ENCODE results near the gene UCP1. TPM values are rescaled to one million over a fixed set of nuclear protein-coding genes. Genes with fewer than 3 reads are reported as not detected.
"Not testable (repeated sequence)": the region's sequence is repeated elsewhere in the genome, so short reads cannot be mapped to it uniquely, and the experiment has no call there.

The UCP1 gene
- total and polyA plus RNA-seq, 2 experiments from 2014 or later: not detected

DNA sequence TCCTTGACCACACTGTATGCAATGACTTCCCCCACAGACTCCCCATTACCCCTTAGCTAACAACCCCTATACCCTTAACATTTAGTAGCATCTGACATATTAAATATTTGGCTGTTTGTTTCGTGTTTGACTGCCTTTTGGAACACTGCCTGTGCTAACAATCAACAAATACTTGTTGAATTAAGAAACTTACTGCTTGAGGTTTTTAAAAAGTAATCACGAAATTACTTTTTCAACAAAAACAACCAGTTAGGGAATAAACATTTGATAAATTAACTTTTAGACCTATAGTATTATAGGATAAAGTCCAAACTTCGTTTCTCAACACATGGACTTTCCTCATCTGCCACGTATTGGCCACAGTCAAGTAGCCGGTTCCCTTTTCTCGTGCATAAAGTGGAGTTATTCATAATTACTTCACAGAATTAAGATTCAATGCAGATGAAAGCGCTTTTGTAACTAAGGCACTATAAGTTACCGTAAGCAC, 45.3 kb downstream of the UCP1 start:
- H3K79me2 ChIP-seq: peaks cover 17% of the 10 kb centered on the region
- H3K4me1 ChIP-seq (ENCODE audit: insufficient read depth): peaks cover 5% of the 10 kb centered on the region
- H3K36me3 ChIP-seq (replicated peaks; ENCODE audit: insufficient read depth, low read depth): no peaks in the 10 kb centered on the region
- 41% methylated on average over 8 of the region's 8 CpGs for WGBS (ENCODE audit: low lambda C conversion rate, missing lambda C conversion rate)
- TF ChIP-seq EZH2 (IDR thresholded peaks at IDR 0.05; ENCODE audit: borderline replicate concordance) (no peak), EZH2phosphoT487 (IDR thresholded peaks at IDR 0.05; ENCODE audit: low read depth, severe bottlenecking, unreplicated experiment) (no peak)
- TF ChIP-seq, protein P1, sequence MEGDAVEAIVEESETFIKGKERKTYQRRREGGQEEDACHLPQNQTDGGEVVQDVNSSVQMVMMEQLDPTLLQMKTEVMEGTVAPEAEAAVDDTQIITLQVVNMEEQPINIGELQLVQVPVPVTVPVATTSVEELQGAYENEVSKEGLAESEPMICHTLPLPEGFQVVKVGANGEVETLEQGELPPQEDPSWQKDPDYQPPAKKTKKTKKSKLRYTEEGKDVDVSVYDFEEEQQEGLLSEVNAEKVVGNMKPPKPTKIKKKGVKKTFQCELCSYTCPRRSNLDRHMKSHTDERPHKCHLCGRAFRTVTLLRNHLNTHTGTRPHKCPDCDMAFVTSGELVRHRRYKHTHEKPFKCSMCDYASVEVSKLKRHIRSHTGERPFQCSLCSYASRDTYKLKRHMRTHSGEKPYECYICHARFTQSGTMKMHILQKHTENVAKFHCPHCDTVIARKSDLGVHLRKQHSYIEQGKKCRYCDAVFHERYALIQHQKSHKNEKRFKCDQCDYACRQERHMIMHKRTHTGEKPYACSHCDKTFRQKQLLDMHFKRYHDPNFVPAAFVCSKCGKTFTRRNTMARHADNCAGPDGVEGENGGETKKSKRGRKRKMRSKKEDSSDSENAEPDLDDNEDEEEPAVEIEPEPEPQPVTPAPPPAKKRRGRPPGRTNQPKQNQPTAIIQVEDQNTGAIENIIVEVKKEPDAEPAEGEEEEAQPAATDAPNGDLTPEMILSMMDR (IDR thresholded peaks at IDR 0.05; ENCODE audit: poor library complexity): no peak
- H3K27me3 ChIP-seq: no peaks in the 10 kb centered on the region
- H3K4me2 ChIP-seq: peak overlapping the region; percentile 70
- H2AFZ ChIP-seq: peak overlapping the region; percentile 58
- no peaks in the 10 kb centered on the region for H4K20me1 ChIP-seq (ENCODE audit: insufficient read depth, poor library complexity, severe bottlenecking)
- DNase-seq (ENCODE audit: low spot score): no peak
- no peak overlapping the region for H3K27ac ChIP-seq
- no peaks in the 10 kb centered on the region for H3K9me2 ChIP-seq (replicated peaks; ENCODE audit: insufficient read depth)
- peak overlapping the region; percentile 5 for H3K4me3 ChIP-seq
- no peaks in the 10 kb centered on the region for H3K9me3 ChIP-seq (ENCODE audit: low read depth)

DNA sequence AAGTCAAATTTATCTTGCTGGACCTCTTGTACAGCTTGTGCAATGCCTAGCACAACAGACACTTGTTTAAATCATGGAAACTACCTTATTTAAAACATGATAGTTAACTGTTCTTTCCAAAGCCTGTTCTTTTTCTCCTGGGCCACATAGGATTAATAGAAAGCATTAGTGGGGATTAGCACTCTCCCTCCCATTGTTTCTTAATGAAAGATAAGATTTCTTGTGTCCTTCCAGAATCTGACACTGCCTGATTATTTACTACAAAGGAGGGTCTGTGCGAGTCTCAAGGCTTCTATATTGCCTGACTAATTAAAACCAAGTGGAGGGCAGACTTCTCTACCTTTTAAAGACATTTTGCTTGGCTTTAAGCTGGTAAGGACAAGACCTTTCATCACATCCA, 53.3 kb downstream of the UCP1 start:
- H3K4me2 ChIP-seq: no peak overlapping the region
- WGBS (ENCODE audit: low lambda C conversion rate, missing lambda C conversion rate): 30% methylated on average over 1 of the region's 1 CpG
- H3K9me3 ChIP-seq (ENCODE audit: low read depth): no peaks in the 10 kb centered on the region
- TF ChIP-seq, protein P1 (IDR thresholded peaks at IDR 0.05; ENCODE audit: poor library complexity): no peak
- TF ChIP-seq EZH2 (IDR thresholded peaks at IDR 0.05; ENCODE audit: borderline replicate concordance): no peak
- no peak for TF ChIP-seq EZH2phosphoT487 (IDR thresholded peaks at IDR 0.05; ENCODE audit: low read depth, severe bottlenecking, unreplicated experiment)
- H3K4me1 ChIP-seq (ENCODE audit: insufficient read depth): no peaks in the 10 kb centered on the region
- no peak overlapping the region for H3K4me3 ChIP-seq
- H2AFZ ChIP-seq: no peak overlapping the region
- H4K20me1 ChIP-seq (ENCODE audit: insufficient read depth, poor library complexity, severe bottlenecking): no peaks in the 10 kb centered on the region
- H3K27ac ChIP-seq: no peak overlapping the region
- no peaks in the 10 kb centered on the region for H3K79me2 ChIP-seq
- H3K36me3 ChIP-seq (replicated peaks; ENCODE audit: insufficient read depth, low read depth): no peaks in the 10 kb centered on the region
- H3K9me2 ChIP-seq (replicated peaks; ENCODE audit: insufficient read depth): no peaks in the 10 kb centered on the region
- no peaks in the 10 kb centered on the region for H3K27me3 ChIP-seq
- no peak for DNase-seq (ENCODE audit: low spot score)

DNA sequence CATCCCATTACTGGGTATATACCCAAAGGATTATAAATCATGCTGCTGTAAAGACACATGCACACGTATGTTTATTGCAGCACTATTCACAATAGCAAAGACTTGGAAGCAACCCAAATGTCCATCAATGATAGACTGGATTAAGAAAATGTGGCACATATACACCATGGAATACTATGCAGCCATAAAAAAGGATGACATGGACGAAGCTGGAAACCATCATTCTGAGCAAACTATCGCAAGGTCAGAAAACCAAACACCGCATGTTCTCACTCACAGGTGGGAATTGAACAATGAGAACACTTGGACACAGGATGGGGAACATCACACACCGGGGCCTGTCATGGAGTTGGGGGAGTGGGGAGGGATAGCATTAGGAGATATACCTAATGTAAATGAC, 55.0 kb downstream of the UCP1 start:
- H3K36me3 ChIP-seq (replicated peaks; ENCODE audit: insufficient read depth, low read depth); H3K27me3 ChIP-seq; H3K4me3 ChIP-seq; H3K9me3 ChIP-seq (ENCODE audit: low read depth); H3K79me2 ChIP-seq; H3K4me1 ChIP-seq (ENCODE audit: insufficient read depth); H3K9me2 ChIP-seq (replicated peaks; ENCODE audit: insufficient read depth); H4K20me1 ChIP-seq (ENCODE audit: insufficient read depth, poor library complexity, severe bottlenecking); H3K4me2 ChIP-seq; DNase-seq (ENCODE audit: low spot score); H3K27ac ChIP-seq; H2AFZ ChIP-seq: not testable (repeated sequence)
- WGBS (ENCODE audit: low lambda C conversion rate, missing lambda C conversion rate): 93% methylated on average over 5 of the region's 5 CpGs

Small RNA genes within 50 kb of the gene (small RNA-seq; reads per million reads assigned to genes)
- gene AC108019.1 (not detected), gene RN7SL152P (not detected)

Other genes with a start within 250 kb of the UCP1 start
- gene SCOC, start 195.3 kb downstream of the UCP1 start, total RNA-seq: 135 and 136 TPM in 2 replicates
- gene SCOC, start 195.3 kb downstream of the UCP1 start, polyA plus RNA-seq: 79.6 and 82.1 TPM in 2 replicates
- gene CLGN, start 141.3 kb downstream of the UCP1 start, total RNA-seq: 24.6 and 26.8 TPM in 2 replicates
- gene CLGN, start 141.3 kb downstream of the UCP1 start, polyA plus RNA-seq: 28.2 and 30.7 TPM in 2 replicates
- not detected in 2 replicates for gene MGAT4D, start 70.7 kb downstream of the UCP1 start, total RNA-seq
- gene MGAT4D, start 70.7 kb downstream of the UCP1 start, polyA plus RNA-seq: not detected in 2 replicates
- gene ELMOD2, start 44.8 kb downstream of the UCP1 start, total RNA-seq: 64.6 and 66.3 TPM in 2 replicates
- 22.0 and 23.3 TPM in 2 replicates for gene ELMOD2, start 44.8 kb downstream of the UCP1 start, polyA plus RNA-seq
- 32.8 and 35.6 TPM in 2 replicates for gene TBC1D9, start 187.4 kb upstream of the UCP1 start, total RNA-seq
- 10.0 and 10.5 TPM in 2 replicates for gene TBC1D9, start 187.4 kb upstream of the UCP1 start, polyA plus RNA-seq

All from hepatocyte (in vitro differentiated cells).